Activated CD8-positive, alpha-beta memory T cell treated with anti-CD3 and anti-CD28 coated beads for 4 hours (primary cell): ENCODE results near the gene ARF5.
"Not testable (repeated sequence)": the region's sequence is repeated elsewhere in the genome, so short reads cannot be mapped to it uniquely, and the experiment has no call there.

Experiments
- DNase-seq, 2 donors: peaks; one replicate each; pipeline ENCODE4 v3.0.0-alpha.2; 2020; ENCODE audit warnings: low read depth in 2 of 2

Gene ARF5

GRCh38 chr7:127588019-127588696 lies at the start of gene ARF5:
Gene ARF5, plus strand, starts transcription at chr7:127588411. Its CDS starts 88 bp downstream, at chr7:127588499.
- DNase-seq, result peak; percentile 68 to 82

DNA sequence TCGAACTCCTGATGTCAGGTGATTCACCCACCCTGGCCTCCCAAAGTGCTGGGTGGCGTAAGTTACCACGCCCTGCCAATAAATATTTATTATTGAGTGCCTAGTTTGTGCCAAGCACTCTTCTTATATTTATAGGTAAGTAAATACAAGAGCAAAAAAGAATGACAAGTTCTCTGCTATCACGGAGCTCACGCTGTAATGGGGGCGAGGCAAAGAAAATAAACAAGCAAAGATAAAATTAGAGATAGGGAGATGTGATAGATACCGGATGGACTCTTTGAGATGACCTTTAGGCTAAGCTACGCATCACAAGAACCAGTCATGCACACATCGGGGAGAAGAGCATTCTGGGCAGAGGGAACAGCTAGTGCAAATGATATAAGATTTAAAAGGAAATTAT lies 49.1 kb upstream of the ARF5 start:
- no peak for DNase-seq

- DNase-seq, result not testable (repeated sequence)
Measured at GRCh38 chr7:127540461-127540860, 47.8 kb upstream of the ARF5 start.

DNA sequence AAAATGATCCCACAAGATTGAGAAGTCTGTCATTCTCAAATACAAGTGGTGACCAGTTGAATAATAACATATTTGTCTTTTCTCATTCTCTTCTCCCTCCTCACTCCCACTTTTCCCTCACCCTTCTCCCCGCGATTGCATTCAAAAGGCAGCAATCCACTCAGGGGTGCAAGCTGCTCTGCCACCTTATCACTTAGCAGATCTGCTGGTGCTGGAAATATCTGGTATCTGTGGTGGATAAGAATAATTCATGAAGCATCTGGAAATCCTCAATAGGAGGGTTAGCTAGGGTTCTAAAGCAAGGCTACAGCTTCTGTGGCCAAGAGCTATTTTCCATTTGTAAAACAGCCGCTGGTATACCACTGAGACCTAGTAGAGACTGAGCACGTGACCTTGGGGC lies 46.7 kb upstream of the ARF5 start:
- no peak for DNase-seq

- no peak for DNase-seq
Measured at GRCh38 chr7:127546313-127546712, 41.9 kb upstream of the ARF5 start.

DNA sequence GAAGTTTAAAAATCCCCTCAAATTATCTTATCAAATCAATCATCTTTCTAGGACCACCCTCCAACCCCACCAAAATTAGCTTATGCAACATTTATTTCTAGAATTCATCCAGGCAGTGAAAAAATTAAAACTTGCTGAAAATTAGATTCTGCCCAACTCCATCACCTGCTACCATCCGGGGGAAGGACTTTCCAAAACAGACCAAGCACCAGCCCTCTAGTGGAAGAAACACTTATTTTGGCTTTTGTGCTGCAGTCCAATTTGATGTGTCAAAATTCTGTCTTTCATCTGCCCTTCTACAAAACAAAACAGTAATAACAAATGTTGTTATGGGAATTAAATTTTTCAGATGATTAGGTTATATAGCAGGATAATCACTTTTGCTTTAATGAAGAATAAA lies 38.0 kb upstream of the ARF5 start:
- DNase-seq, result no peak

- DNase-seq, result no peak
Measured at GRCh38 chr7:127551941-127552340, 36.3 kb upstream of the ARF5 start.

DNA sequence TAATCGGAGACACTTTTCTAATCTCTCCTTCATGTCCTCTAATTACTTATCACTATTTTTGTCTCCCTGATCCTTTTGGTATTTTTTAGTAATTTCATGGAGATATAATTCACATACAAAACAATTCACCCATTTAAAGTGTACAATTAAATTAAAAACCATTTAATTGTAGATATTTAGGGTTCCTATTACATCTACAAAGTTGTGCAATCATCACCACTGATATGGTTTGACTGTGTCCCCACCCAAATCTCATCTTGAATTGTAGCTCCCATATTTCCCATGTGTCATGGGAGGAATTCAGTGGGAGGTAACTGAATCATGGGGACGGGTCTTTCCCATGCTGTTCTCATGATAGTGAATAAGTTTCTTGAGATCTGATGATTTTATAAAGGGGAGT lies 31.8 kb upstream of the ARF5 start:
- DNase-seq, result no peak

- no peak for DNase-seq
Measured at GRCh38 chr7:127557803-127558202, 30.4 kb upstream of the ARF5 start.

- DNase-seq, result no peak
Measured at GRCh38 chr7:127566242-127566641, 22.0 kb upstream of the ARF5 start.

DNA sequence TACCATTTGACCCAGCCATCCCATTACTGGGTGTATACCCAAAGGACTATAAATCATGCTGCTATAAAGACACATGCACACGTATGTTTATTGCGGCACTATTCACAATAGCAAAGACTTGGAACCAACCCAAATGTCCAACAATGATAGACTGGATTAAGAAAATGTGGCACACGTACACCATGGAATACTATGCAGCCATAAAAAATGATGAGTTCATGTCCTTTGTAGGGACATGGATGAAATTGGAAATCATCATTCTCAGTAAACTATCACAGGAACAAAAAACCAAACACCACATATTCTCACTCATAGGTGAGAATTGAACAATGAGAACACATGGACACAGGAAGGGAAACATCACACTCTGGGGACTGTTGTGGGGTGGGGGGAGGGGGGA lies 20.2 kb upstream of the ARF5 start:
- not testable (repeated sequence) for DNase-seq

GRCh38 chr7:127571741-127572505 lies 16.3 kb upstream of the ARF5 start:
- no peak for DNase-seq

GRCh38 chr7:127578036-127578684 lies 10.1 kb upstream of the ARF5 start:
- no peak for DNase-seq

DNA sequence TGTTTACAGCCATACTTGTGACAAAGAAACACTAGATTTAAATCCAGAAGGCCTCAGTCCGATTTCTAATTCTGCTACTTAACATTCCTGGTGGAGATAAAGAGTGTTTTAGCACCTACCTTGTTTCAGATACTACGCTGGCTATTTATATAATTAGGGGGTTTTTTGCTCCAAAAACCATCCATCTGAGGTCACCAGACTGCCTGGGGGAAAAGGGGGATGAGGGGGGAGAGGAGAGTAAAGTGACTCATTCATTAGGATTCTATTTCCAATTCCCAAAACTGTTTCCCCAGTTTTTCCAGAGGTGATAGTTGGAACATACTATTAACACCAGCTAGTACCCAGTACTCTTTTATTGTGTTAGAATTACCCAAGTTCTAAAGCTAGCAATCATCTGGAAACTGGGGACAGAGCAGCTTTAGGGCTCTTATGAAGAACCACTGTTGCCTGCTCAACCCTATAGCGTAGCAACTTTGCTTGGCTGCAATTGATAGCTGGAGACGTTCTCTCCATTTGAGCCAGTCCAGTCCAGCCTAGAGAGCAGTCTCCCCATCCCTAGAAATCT lies 9.4 kb upstream of the ARF5 start:
- no peak for DNase-seq

DNA sequence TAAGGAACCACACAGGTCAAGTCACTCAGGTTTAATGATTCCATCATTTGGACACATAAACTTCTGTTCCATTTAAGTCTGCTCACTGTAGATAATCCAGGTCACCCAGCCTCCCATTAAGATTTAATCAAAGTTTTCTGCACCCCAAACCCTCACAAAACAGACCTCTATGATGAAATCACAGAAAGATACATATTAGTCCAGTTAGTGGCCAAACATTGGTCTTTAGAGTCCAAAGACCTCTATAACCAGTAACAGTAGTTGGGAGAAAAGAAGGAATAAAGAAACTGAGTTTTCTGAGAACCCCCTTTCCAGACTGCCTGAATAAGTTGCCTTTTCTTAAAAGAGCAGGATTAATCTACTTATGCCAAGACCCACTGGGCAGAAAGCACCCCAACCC lies 7.6 kb upstream of the ARF5 start:
- DNase-seq, result no peak

DNA sequence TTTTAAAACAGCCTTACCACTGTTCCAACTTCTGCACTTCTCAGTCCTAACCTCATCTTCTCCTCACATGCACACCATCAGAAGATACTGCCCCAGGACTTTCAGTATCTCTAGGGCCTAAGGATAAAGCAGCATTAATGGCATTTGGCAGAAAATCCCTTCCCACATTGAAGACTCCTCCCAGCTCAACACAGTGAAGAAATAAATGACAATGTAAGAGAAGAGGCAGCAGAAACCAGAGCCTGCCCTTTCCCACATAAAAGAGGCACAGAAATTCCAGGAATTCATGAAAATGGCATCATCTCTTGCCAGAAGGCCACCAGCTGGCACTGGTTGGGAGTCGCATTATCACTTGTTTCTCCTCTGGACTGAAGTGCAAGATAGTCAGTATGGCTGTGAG lies 6.5 kb upstream of the ARF5 start:
- no peak for DNase-seq

DNA sequence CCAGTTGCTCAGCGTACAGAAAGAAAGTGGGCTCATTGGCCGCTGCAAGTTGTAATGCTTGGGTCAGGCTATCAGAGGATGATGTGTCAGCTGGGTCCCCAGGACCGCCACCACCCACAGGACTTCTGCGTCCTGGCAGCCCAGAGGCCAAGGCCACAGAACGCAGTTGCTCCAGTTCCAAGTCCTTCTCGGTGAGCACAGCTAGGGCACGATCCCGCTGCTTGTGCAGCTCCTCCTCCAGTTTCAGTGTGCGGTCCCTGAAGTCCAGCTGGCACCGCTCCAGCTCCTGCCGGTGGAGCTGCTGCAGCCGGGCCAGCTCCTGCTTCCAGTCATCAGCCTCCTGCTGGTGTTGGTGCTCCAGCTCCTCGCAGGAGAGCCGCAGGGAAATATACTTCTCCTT lies 5.8 kb upstream of the ARF5 start:
- DNase-seq, result no peak

GRCh38 chr7:127584648-127585043 lies 3.6 kb upstream of the ARF5 start:
- no peak for DNase-seq

GRCh38 chr7:127585044-127585953 lies 2.9 kb upstream of the ARF5 start, which contains the start of gene GCC1:
Gene GCC1, minus strand, starts transcription at chr7:127585596. Its CDS starts 414 bp downstream, at chr7:127585182.
- peak; percentile 79 to 89 for DNase-seq

DNA sequence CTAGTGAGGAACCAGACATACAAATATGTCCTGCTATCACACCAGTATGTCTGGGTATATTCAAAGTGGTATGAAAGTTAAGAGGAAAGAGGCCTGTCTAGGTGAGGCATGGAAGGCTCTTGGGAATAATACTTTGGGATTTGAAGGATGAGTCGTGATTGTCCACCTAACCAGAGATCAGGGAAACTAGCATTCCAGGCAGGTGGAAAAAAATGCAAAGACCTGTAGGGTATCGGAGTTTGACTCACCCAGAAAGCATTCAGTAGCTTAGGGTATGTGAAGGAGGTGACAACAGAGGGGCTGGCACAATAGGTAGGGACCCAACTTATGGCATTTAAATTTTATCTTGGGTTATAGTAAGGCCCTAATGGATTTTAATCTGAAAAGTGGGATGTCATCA lies 1.9 kb upstream of the ARF5 start:
- DNase-seq, result no peak

- no peak for DNase-seq
Measured at GRCh38 chr7:127587663-127588018, 570 bp upstream of the ARF5 start.
